Naive B cell (primary cell): ENCODE data around the gene PRKG1. TPM values are rescaled to one million over a fixed set of nuclear protein-coding genes. Genes with fewer than 3 reads are reported as not detected.
A peak's percentile ranks its signal among the peaks of the same experiment; 100 is the strongest.

Experiments used
- ATAC-seq, 2 donors: fragments of 150-1000 bp; cut with Tn5 transposase; 2 replicates each; pipeline ENCODE4 v1.10.0; 2021; ENCODE audit warnings: low read depth in 2 of 2, mild to moderate bottlenecking in 2 of 2, moderate library complexity in 2 of 2
- DNase-seq: peaks from one replicate; pipeline ENCODE4 v3.0.0; 2022
- H3K27ac Mint-ChIP-seq, 6 donors: one replicate each; pipeline ENCODE4 v1.8.0; 2020 to 2022; ENCODE audit warnings: mild to moderate bottlenecking in 6 of 6, mixed read lengths in 6 of 6, moderate library complexity in 5 of 6, inconsistent platforms in 2 of 6
- H3K27me3 Mint-ChIP-seq, 3 donors: one replicate each; pipeline ENCODE4 v1.8.0; 2021 to 2022; ENCODE audit warnings: mixed read lengths in 3 of 3, mild to moderate bottlenecking in 1 of 3
- H3K36me3 Mint-ChIP-seq, 2 donors: one replicate each; pipeline ENCODE4 v1.8.0; 2020 to 2022; ENCODE audit warnings: mixed read lengths in 2 of 2, inconsistent platforms in 1 of 2, mild to moderate bottlenecking in 1 of 2
- H3K4me1 Mint-ChIP-seq, 3 donors: one replicate each; pipeline ENCODE4 v1.8.0; 2020 to 2022; ENCODE audit warnings: mixed read lengths in 3 of 3, inconsistent platforms in 1 of 3, mild to moderate bottlenecking in 1 of 3, moderate library complexity in 1 of 3
- H3K4me3 Mint-ChIP-seq, 8 donors: one replicate each; pipeline ENCODE4 v1.8.0; 2020 to 2022; ENCODE audit warnings: mild to moderate bottlenecking in 8 of 8, mixed read lengths in 8 of 8, moderate library complexity in 8 of 8, inconsistent platforms in 2 of 8
- H3K9me3 Mint-ChIP-seq, 7 donors: one replicate each; pipeline ENCODE4 v1.8.0; 2020 to 2022; ENCODE audit warnings: mixed read lengths in 7 of 7, mild to moderate bottlenecking in 5 of 7, inconsistent platforms in 2 of 7, moderate library complexity in 1 of 7
- polyA plus RNA-seq, 6 donors: library from polyadenylated mRNA; unstranded; fragments of 300-500 nt; fragmentation: Illumina TruSeq; gene quantifications; one replicate each; pipeline ENCODE4 v1.2.3, GENCODE V29; 2021; ENCODE audit warnings: low read depth in 6 of 6

The PRKG1 gene
- polyA plus RNA-seq, 6 donors from 2014 or later: 0.21 TPM; not detected in 5

- peaks cover 0 to 4% (median 0%) of the 10 kb centered on the region in 7 donors for H3K9me3 Mint-ChIP-seq
- no peak for DNase-seq
- no peaks in the 10 kb centered on the region for H3K36me3 Mint-ChIP-seq
- H3K27ac Mint-ChIP-seq: no peak overlapping the region
- no peak overlapping the region for H3K4me3 Mint-ChIP-seq
- H3K27me3 Mint-ChIP-seq: peaks cover 0 to 7% (median 0%) of the 10 kb centered on the region in 3 donors
- ATAC-seq: no peak
- H3K4me1 Mint-ChIP-seq: no peaks in the 10 kb centered on the region
These were observed 746.8 kb downstream of the PRKG1 start for GRCh38 chr10:51821045-51821444.

- Mint-ChIP-seq H3K27me3 (peaks cover 0 to 7% (median 0%) of the 10 kb centered on the region in 3 donors), H3K27ac (no peak overlapping the region), H3K4me1 (no peaks in the 10 kb centered on the region), H3K4me3 (no peak overlapping the region), H3K36me3 (no peaks in the 10 kb centered on the region), H3K9me3 (peaks cover 0 to 4% (median 0%) of the 10 kb centered on the region in 7 donors)
- ATAC-seq: no peak
- DNase-seq: no peak
These were observed 747.5 kb downstream of the PRKG1 start for GRCh38 chr10:51821745-51822144.

GRCh38 chr10:51832652-51833383, 758.5 kb downstream of the PRKG1 start:
- no peak for DNase-seq
- Mint-ChIP-seq H3K4me1 (no peaks in the 10 kb centered on the region), H3K27ac (peak overlapping the region in 1 of 6 donors; percentile 2), H3K9me3 (peaks cover 7 to 21% (median 8%) of the 10 kb centered on the region in 7 donors), H3K4me3 (no peak overlapping the region), H3K27me3 (no peaks in the 10 kb centered on the region), H3K36me3 (no peaks in the 10 kb centered on the region)
- ATAC-seq: no peak

GRCh38 chr10:51834548-51834947, 760.3 kb downstream of the PRKG1 start:
- peaks cover 3 to 15% (median 7%) of the 10 kb centered on the region in 7 donors for H3K9me3 Mint-ChIP-seq
- H3K27me3 Mint-ChIP-seq: no peaks in the 10 kb centered on the region
- H3K4me1 Mint-ChIP-seq: no peaks in the 10 kb centered on the region
- DNase-seq (no peak), ATAC-seq (no peak)
- no peaks in the 10 kb centered on the region for H3K36me3 Mint-ChIP-seq
- H3K27ac Mint-ChIP-seq: no peak overlapping the region
- no peak overlapping the region for H3K4me3 Mint-ChIP-seq

GRCh38 chr10:51838471-51838870, 764.2 kb downstream of the PRKG1 start:
- ATAC-seq: no peak
- no peaks in the 10 kb centered on the region for H3K36me3 Mint-ChIP-seq
- H3K27me3 Mint-ChIP-seq: no peaks in the 10 kb centered on the region
- no peak for DNase-seq
- no peak overlapping the region for H3K27ac Mint-ChIP-seq
- no peak overlapping the region for H3K4me3 Mint-ChIP-seq
- peaks cover 3 to 15% (median 7%) of the 10 kb centered on the region in 7 donors for H3K9me3 Mint-ChIP-seq
- no peaks in the 10 kb centered on the region for H3K4me1 Mint-ChIP-seq

GRCh38 chr10:51843966-51844365, 769.7 kb downstream of the PRKG1 start:
- ATAC-seq: no peak

GRCh38 chr10:51846856-51847506, 772.7 kb downstream of the PRKG1 start:
- Mint-ChIP-seq H3K4me1 (no peaks in the 10 kb centered on the region), H3K27me3 (peaks cover 0 to 5% (median 0%) of the 10 kb centered on the region in 3 donors), H3K4me3 (no peak overlapping the region), H3K36me3 (no peaks in the 10 kb centered on the region), H3K9me3 (peaks cover 0 to 7% (median 0%) of the 10 kb centered on the region in 7 donors), H3K27ac (no peak overlapping the region)
- no peak for ATAC-seq
- no peak for DNase-seq

More at GRCh38 chr10:51843966-51844365, 769.7 kb downstream of the PRKG1 start:
- no peaks in the 10 kb centered on the region for H3K4me1 Mint-ChIP-seq
- no peak for DNase-seq
- H3K9me3 Mint-ChIP-seq: no peaks in the 10 kb centered on the region
- H3K27me3 Mint-ChIP-seq: peaks cover 0 to 5% (median 0%) of the 10 kb centered on the region in 3 donors
- no peaks in the 10 kb centered on the region for H3K36me3 Mint-ChIP-seq
- no peak overlapping the region for H3K27ac Mint-ChIP-seq
- no peak overlapping the region for H3K4me3 Mint-ChIP-seq

- H3K9me3 Mint-ChIP-seq: peaks cover 0 to 7% (median 0%) of the 10 kb centered on the region in 7 donors
- no peaks in the 10 kb centered on the region for H3K36me3 Mint-ChIP-seq
- no peak for DNase-seq
- H3K4me1 Mint-ChIP-seq: no peaks in the 10 kb centered on the region
- peaks cover 0 to 13% (median 0%) of the 10 kb centered on the region in 3 donors for H3K27me3 Mint-ChIP-seq
- H3K27ac Mint-ChIP-seq: no peak overlapping the region
- H3K4me3 Mint-ChIP-seq: no peak overlapping the region
- ATAC-seq: no peak
These were observed 778.0 kb downstream of the PRKG1 start for GRCh38 chr10:51852297-51852696.

GRCh38 chr10:51857305-51857704, 783.0 kb downstream of the PRKG1 start:
- H3K27ac Mint-ChIP-seq: no peak overlapping the region
- H3K4me1 Mint-ChIP-seq: no peaks in the 10 kb centered on the region
- H3K9me3 Mint-ChIP-seq: no peaks in the 10 kb centered on the region
- H3K36me3 Mint-ChIP-seq: no peaks in the 10 kb centered on the region
- H3K4me3 Mint-ChIP-seq: no peak overlapping the region
- no peak for ATAC-seq
- peaks cover 0 to 8% (median 0%) of the 10 kb centered on the region in 3 donors for H3K27me3 Mint-ChIP-seq
- DNase-seq: no peak

- ATAC-seq (no peak), DNase-seq (no peak)
- H3K27me3 Mint-ChIP-seq: peaks cover 0 to 5% (median 0%) of the 10 kb centered on the region in 3 donors
- no peaks in the 10 kb centered on the region for H3K36me3 Mint-ChIP-seq
- no peaks in the 10 kb centered on the region for H3K9me3 Mint-ChIP-seq
- no peak overlapping the region for H3K27ac Mint-ChIP-seq
- no peak overlapping the region for H3K4me3 Mint-ChIP-seq
- H3K4me1 Mint-ChIP-seq: no peaks in the 10 kb centered on the region
These were observed 786.0 kb downstream of the PRKG1 start for GRCh38 chr10:51860257-51860656.

GRCh38 chr10:51861051-51861450, 786.8 kb downstream of the PRKG1 start:
- H3K27ac Mint-ChIP-seq: no peak overlapping the region
- no peaks in the 10 kb centered on the region for H3K9me3 Mint-ChIP-seq
- ATAC-seq: no peak
- peaks cover 0 to 1% (median 0%) of the 10 kb centered on the region in 3 donors for H3K27me3 Mint-ChIP-seq
- H3K4me1 Mint-ChIP-seq: no peaks in the 10 kb centered on the region
- no peak for DNase-seq
- H3K36me3 Mint-ChIP-seq: no peaks in the 10 kb centered on the region
- H3K4me3 Mint-ChIP-seq: no peak overlapping the region

GRCh38 chr10:51861731-51862130, 787.4 kb downstream of the PRKG1 start:
- ATAC-seq: no peak
- Mint-ChIP-seq H3K4me3 (no peak overlapping the region), H3K4me1 (no peaks in the 10 kb centered on the region), H3K36me3 (no peaks in the 10 kb centered on the region), H3K9me3 (no peaks in the 10 kb centered on the region), H3K27ac (no peak overlapping the region), H3K27me3 (no peaks in the 10 kb centered on the region)
- no peak for DNase-seq

- no peaks in the 10 kb centered on the region for H3K4me1 Mint-ChIP-seq
- DNase-seq: no peak
These were observed 787.9 kb downstream of the PRKG1 start for GRCh38 chr10:51862149-51862548.

GRCh38 chr10:51867956-51868355, 793.7 kb downstream of the PRKG1 start:
- H3K4me3 Mint-ChIP-seq: no peak overlapping the region
- ATAC-seq: no peak
- H3K9me3 Mint-ChIP-seq: no peaks in the 10 kb centered on the region
- H3K27me3 Mint-ChIP-seq: peaks cover 0 to 3% (median 0%) of the 10 kb centered on the region in 3 donors
- no peaks in the 10 kb centered on the region for H3K4me1 Mint-ChIP-seq
- no peak overlapping the region for H3K27ac Mint-ChIP-seq
- no peaks in the 10 kb centered on the region for H3K36me3 Mint-ChIP-seq
- no peak for DNase-seq

More at GRCh38 chr10:51862149-51862548, 787.9 kb downstream of the PRKG1 start:
- H3K27me3 Mint-ChIP-seq: no peaks in the 10 kb centered on the region
- ATAC-seq: no peak
- no peaks in the 10 kb centered on the region for H3K9me3 Mint-ChIP-seq
- no peak overlapping the region for H3K27ac Mint-ChIP-seq
- H3K36me3 Mint-ChIP-seq: no peaks in the 10 kb centered on the region
- no peak overlapping the region for H3K4me3 Mint-ChIP-seq
